Upper lobe of left lung (tissue), 4 donors: ENCODE measurements around the gene ECT2.

Experiments used
- CTCF ChIP-seq, 6 experiments: fragments of 450-650 bp in 4 of 6; fragments of 200-600 bp in 2 of 6; sonication (generic) in 2 of 6; IDR thresholded peaks; one replicate each; pipeline ENCODE4 v1.5.1; 2016 to 2019; ENCODE audit warnings: antibody characterized with exemption in 6 of 6
- EP300 ChIP-seq, 4 donors: sonication (generic); formaldehyde crosslinking; IDR thresholded peaks; one replicate each; pipeline ENCODE4 v1.5.1; 2017; ENCODE audit warnings: antibody characterized with exemption in 4 of 4, control low read depth in 2 of 4
- POLR2A ChIP-seq, 4 donors: fragments of 450-650 bp; IDR thresholded peaks; one replicate each; pipeline ENCODE4 v1.5.1; 2016 to 2017; ENCODE audit warnings: antibody characterized with exemption in 4 of 4, mild to moderate bottlenecking in 2 of 4
- POLR2AphosphoS5 ChIP-seq, 2 donors: sonication (generic); formaldehyde crosslinking; IDR thresholded peaks; one replicate each; pipeline ENCODE4 v1.5.1; 2017; ENCODE audit warnings: antibody characterized with exemption in 2 of 2

- TF ChIP-seq CTCF (IDR thresholded peaks at IDR 0.05) (no peak), EP300 (IDR thresholded peaks at IDR 0.05) (no peak), POLR2A (IDR thresholded peaks at IDR 0.05) (no peak), POLR2AphosphoS5 (IDR thresholded peaks at IDR 0.05) (no peak)
Observed at GRCh38 chr3:172868582-172869200, 118.2 kb downstream of the ECT2 start.
